Stimulated activated CD8-positive, alpha-beta memory T cell treated with anti-CD3 and anti-CD28 coated beads, Interleukin-2, amount 100 ng/mL, for 1 hour (primary cell): ENCODE results near the gene NPL.
A peak's percentile ranks its signal among the peaks of the same experiment; 100 is the strongest.

ENCODE experiments used
- DNase-seq, 2 donors: peaks; one replicate each; pipeline ENCODE4 v3.0.0-alpha.2; 2020; ENCODE audit warnings: low read depth in 2 of 2

The NPL gene

GRCh38 chr1:182816863-182817262 lies 27.3 kb downstream of the NPL start:
- no peak for DNase-seq

- DNase-seq, result no peak
Measured at GRCh38 chr1:182817802-182818201, 28.2 kb downstream of the NPL start.

GRCh38 chr1:182823220-182823619 lies 33.6 kb downstream of the NPL start:
- DNase-seq, result no peak

GRCh38 chr1:182826892-182827291 lies 37.3 kb downstream of the NPL start:
- no peak for DNase-seq

GRCh38 chr1:182829285-182829932 lies 39.8 kb downstream of the NPL start:
- DNase-seq, result no peak

- no peak for DNase-seq
Measured at GRCh38 chr1:182833271-182833670, 43.7 kb downstream of the NPL start.

- no peak for DNase-seq
Measured at GRCh38 chr1:182834326-182834725, 44.8 kb downstream of the NPL start.

- DNase-seq, result no peak
Measured at GRCh38 chr1:182835806-182836205, 46.2 kb downstream of the NPL start.

- peak; percentile 92 to 94 for DNase-seq
Measured at GRCh38 chr1:182839209-182840066, 49.9 kb downstream of the NPL start, which contains the start of gene DHX9. TSS of gene DHX9 (plus strand) at chr1:182839347. CDS start at chr1:182842567, 3,220 bp downstream.

- no peak for DNase-seq
Measured at GRCh38 chr1:182841368-182841988, 51.9 kb downstream of the NPL start.

- DNase-seq, result no peak
Measured at GRCh38 chr1:182842265-182842664, 52.7 kb downstream of the NPL start.

GRCh38 chr1:182845379-182845778 lies 55.8 kb downstream of the NPL start:
- no peak for DNase-seq

- DNase-seq, result no peak
Measured at GRCh38 chr1:182845894-182846293, 56.3 kb downstream of the NPL start.

- no peak for DNase-seq
Measured at GRCh38 chr1:182847105-182847504, 57.5 kb downstream of the NPL start.

GRCh38 chr1:182848736-182849135 lies 59.2 kb downstream of the NPL start:
- no peak for DNase-seq

- no peak for DNase-seq
Measured at GRCh38 chr1:182850319-182850718, 60.7 kb downstream of the NPL start.

GRCh38 chr1:182851825-182852224 lies 62.3 kb downstream of the NPL start:
- DNase-seq, result no peak

- no peak for DNase-seq
Measured at GRCh38 chr1:182855911-182856310, 66.3 kb downstream of the NPL start.

- DNase-seq, result no peak
Measured at GRCh38 chr1:182857212-182857611, 67.6 kb downstream of the NPL start.

- DNase-seq, result no peak
Measured at GRCh38 chr1:182860658-182861057, 71.1 kb downstream of the NPL start.

GRCh38 chr1:182861994-182862393 lies 72.4 kb downstream of the NPL start:
- no peak for DNase-seq

- DNase-seq, result no peak
Measured at GRCh38 chr1:182862827-182863226, 73.3 kb downstream of the NPL start.

- no peak for DNase-seq
Measured at GRCh38 chr1:182863940-182864339, 74.4 kb downstream of the NPL start.
